Naive B cell (primary cell): ENCODE data around the gene RPTOR. TPM values are rescaled to one million over a fixed set of nuclear protein-coding genes. Genes with fewer than 3 reads are reported as not detected.

Experiments used
- ATAC-seq, 2 donors: fragments of 150-1000 bp; cut with Tn5 transposase; 2 replicates each; pipeline ENCODE4 v1.10.0; 2021; ENCODE audit warnings: low read depth in 2 of 2, mild to moderate bottlenecking in 2 of 2, moderate library complexity in 2 of 2
- DNase-seq: peaks from one replicate; pipeline ENCODE4 v3.0.0; 2022
- H3K27ac Mint-ChIP-seq, 6 donors: one replicate each; pipeline ENCODE4 v1.8.0; 2020 to 2022; ENCODE audit warnings: mild to moderate bottlenecking in 6 of 6, mixed read lengths in 6 of 6, moderate library complexity in 5 of 6, inconsistent platforms in 2 of 6
- H3K27me3 Mint-ChIP-seq, 3 donors: one replicate each; pipeline ENCODE4 v1.8.0; 2021 to 2022; ENCODE audit warnings: mixed read lengths in 3 of 3, mild to moderate bottlenecking in 1 of 3
- H3K36me3 Mint-ChIP-seq, 2 donors: one replicate each; pipeline ENCODE4 v1.8.0; 2020 to 2022; ENCODE audit warnings: mixed read lengths in 2 of 2, inconsistent platforms in 1 of 2, mild to moderate bottlenecking in 1 of 2
- H3K4me1 Mint-ChIP-seq, 3 donors: one replicate each; pipeline ENCODE4 v1.8.0; 2020 to 2022; ENCODE audit warnings: mixed read lengths in 3 of 3, inconsistent platforms in 1 of 3, mild to moderate bottlenecking in 1 of 3, moderate library complexity in 1 of 3
- H3K4me3 Mint-ChIP-seq, 8 donors: one replicate each; pipeline ENCODE4 v1.8.0; 2020 to 2022; ENCODE audit warnings: mild to moderate bottlenecking in 8 of 8, mixed read lengths in 8 of 8, moderate library complexity in 8 of 8, inconsistent platforms in 2 of 8
- H3K9me3 Mint-ChIP-seq, 7 donors: one replicate each; pipeline ENCODE4 v1.8.0; 2020 to 2022; ENCODE audit warnings: mixed read lengths in 7 of 7, mild to moderate bottlenecking in 5 of 7, inconsistent platforms in 2 of 7, moderate library complexity in 1 of 7
- polyA plus RNA-seq, 6 donors: library from polyadenylated mRNA; unstranded; fragments of 300-500 nt; fragmentation: Illumina TruSeq; gene quantifications; one replicate each; pipeline ENCODE4 v1.2.3, GENCODE V29; 2021; ENCODE audit warnings: low read depth in 6 of 6

RPTOR gene
- polyA plus RNA-seq, 6 donors from 2014 or later, result 5.5 to 13.9 (median 9.0) TPM

- peaks cover under 1 to 5% of the 10 kb centered on the region in 2 donors for H3K36me3 Mint-ChIP-seq
- no peak for ATAC-seq
- peaks cover 19 to 28% (median 22%) of the 10 kb centered on the region in 3 donors for H3K4me1 Mint-ChIP-seq
- peaks cover 0 to 1% (median 0%) of the 10 kb centered on the region in 7 donors for H3K9me3 Mint-ChIP-seq
- no peak overlapping the region for H3K4me3 Mint-ChIP-seq
- DNase-seq, result no peak
- H3K27me3 Mint-ChIP-seq, result no peaks in the 10 kb centered on the region
- peak overlapping the region in 2 of 6 donors; percentile 47 to 50 for H3K27ac Mint-ChIP-seq
Observed at GRCh38 chr17:80816241-80817103, 271.8 kb downstream of the RPTOR start.

GRCh38 chr17:80817321-80817845, 272.7 kb downstream of the RPTOR start:
- H3K27me3 Mint-ChIP-seq, result no peaks in the 10 kb centered on the region
- DNase-seq (no peak), ATAC-seq (no peak)
- peaks cover 10 to 19% (median 15%) of the 10 kb centered on the region in 3 donors for H3K4me1 Mint-ChIP-seq
- H3K27ac Mint-ChIP-seq, result peak overlapping the region in 1 of 6 donors; percentile 97
- H3K36me3 Mint-ChIP-seq, result peaks cover 9 to 10% of the 10 kb centered on the region in 2 donors
- peak overlapping the region in 1 of 8 donors; percentile 29 for H3K4me3 Mint-ChIP-seq
- peaks cover 0 to 1% (median 0%) of the 10 kb centered on the region in 7 donors for H3K9me3 Mint-ChIP-seq

- H3K36me3 Mint-ChIP-seq, result peaks cover 13 to 15% of the 10 kb centered on the region in 2 donors
- H3K27ac Mint-ChIP-seq, result peak overlapping the region in 1 of 6 donors; percentile 97
- no peak overlapping the region for H3K4me3 Mint-ChIP-seq
- H3K4me1 Mint-ChIP-seq, result peaks cover 6 to 16% (median 15%) of the 10 kb centered on the region in 3 donors
- H3K27me3 Mint-ChIP-seq, result no peaks in the 10 kb centered on the region
- DNase-seq (no peak), ATAC-seq (no peak)
- H3K9me3 Mint-ChIP-seq, result peaks cover 0 to 1% (median 0%) of the 10 kb centered on the region in 7 donors
Observed at GRCh38 chr17:80817861-80818260, 273.2 kb downstream of the RPTOR start.

GRCh38 chr17:80818871-80819270, 274.2 kb downstream of the RPTOR start:
- H3K9me3 Mint-ChIP-seq, result peaks cover 0 to 1% (median 0%) of the 10 kb centered on the region in 7 donors
- ATAC-seq (no peak), DNase-seq (no peak)
- no peak overlapping the region for H3K4me3 Mint-ChIP-seq
- peak overlapping the region in 1 of 6 donors; percentile 20 for H3K27ac Mint-ChIP-seq
- H3K27me3 Mint-ChIP-seq, result no peaks in the 10 kb centered on the region
- H3K36me3 Mint-ChIP-seq, result peaks cover 20 to 25% of the 10 kb centered on the region in 2 donors
- H3K4me1 Mint-ChIP-seq, result peaks cover 3 to 16% (median 15%) of the 10 kb centered on the region in 3 donors

GRCh38 chr17:80819422-80820164, 275.0 kb downstream of the RPTOR start:
- no peak for DNase-seq
- Mint-ChIP-seq H3K4me1 (peaks cover 3 to 15% (median 15%) of the 10 kb centered on the region in 3 donors), H3K27me3 (no peaks in the 10 kb centered on the region), H3K9me3 (peaks cover 0 to 1% (median 0%) of the 10 kb centered on the region in 7 donors), H3K27ac (no peak overlapping the region), H3K4me3 (peak overlapping the region in 1 of 8 donors; percentile 34), H3K36me3 (peaks cover 20 to 25% of the 10 kb centered on the region in 2 donors)
- no peak for ATAC-seq

GRCh38 chr17:80820331-80820730, 275.7 kb downstream of the RPTOR start:
- H3K9me3 Mint-ChIP-seq, result peaks cover 0 to 1% (median 0%) of the 10 kb centered on the region in 7 donors
- H3K27me3 Mint-ChIP-seq, result no peaks in the 10 kb centered on the region
- no peak overlapping the region for H3K27ac Mint-ChIP-seq
- H3K4me3 Mint-ChIP-seq, result no peak overlapping the region
- DNase-seq (no peak), ATAC-seq (no peak)
- peaks cover 0 to 9% (median 8%) of the 10 kb centered on the region in 3 donors for H3K4me1 Mint-ChIP-seq
- H3K36me3 Mint-ChIP-seq, result peaks cover 20 to 25% of the 10 kb centered on the region in 2 donors

GRCh38 chr17:80821546-80821945, 276.9 kb downstream of the RPTOR start:
- no peak overlapping the region for H3K4me3 Mint-ChIP-seq
- ATAC-seq, result no peak
- peaks cover 20 to 25% of the 10 kb centered on the region in 2 donors for H3K36me3 Mint-ChIP-seq
- peaks cover 0 to 1% (median 0%) of the 10 kb centered on the region in 7 donors for H3K9me3 Mint-ChIP-seq
- no peaks in the 10 kb centered on the region for H3K27me3 Mint-ChIP-seq
- no peak overlapping the region for H3K27ac Mint-ChIP-seq
- peaks cover 0 to 7% (median 4%) of the 10 kb centered on the region in 3 donors for H3K4me1 Mint-ChIP-seq
- DNase-seq, result no peak

- Mint-ChIP-seq H3K36me3 (peaks cover 20 to 25% of the 10 kb centered on the region in 2 donors), H3K27me3 (no peaks in the 10 kb centered on the region), H3K4me3 (peak overlapping the region in 1 of 8 donors; percentile 31), H3K9me3 (peaks cover 0 to 1% (median 0%) of the 10 kb centered on the region in 7 donors), H3K4me1 (peaks cover 6 to 7% (median 7%) of the 10 kb centered on the region in 3 donors), H3K27ac (no peak overlapping the region)
- ATAC-seq (no peak), DNase-seq (no peak)
Observed at GRCh38 chr17:80822021-80822699, 277.5 kb downstream of the RPTOR start.

GRCh38 chr17:80822700-80823410, 278.2 kb downstream of the RPTOR start:
- Mint-ChIP-seq H3K27me3 (no peaks in the 10 kb centered on the region), H3K4me3 (peak overlapping the region in 1 of 8 donors; percentile 31), H3K36me3 (peaks cover 20 to 25% of the 10 kb centered on the region in 2 donors), H3K9me3 (no peaks in the 10 kb centered on the region), H3K4me1 (peaks cover 7 to 13% (median 7%) of the 10 kb centered on the region in 3 donors), H3K27ac (peak overlapping the region in 1 of 6 donors; percentile 20)
- DNase-seq (no peak), ATAC-seq (no peak)

GRCh38 chr17:80824549-80825470, 280.2 kb downstream of the RPTOR start:
- no peak overlapping the region for H3K4me3 Mint-ChIP-seq
- no peaks in the 10 kb centered on the region for H3K9me3 Mint-ChIP-seq
- H3K4me1 Mint-ChIP-seq, result peaks cover 0 to 13% (median 7%) of the 10 kb centered on the region in 3 donors
- no peaks in the 10 kb centered on the region for H3K27me3 Mint-ChIP-seq
- H3K27ac Mint-ChIP-seq, result no peak overlapping the region
- DNase-seq, result no peak
- H3K36me3 Mint-ChIP-seq, result peaks cover 20 to 25% of the 10 kb centered on the region in 2 donors
- no peak for ATAC-seq

- Mint-ChIP-seq H3K4me3 (no peak overlapping the region), H3K4me1 (peaks cover 0 to 14% (median 13%) of the 10 kb centered on the region in 3 donors), H3K27ac (no peak overlapping the region), H3K27me3 (no peaks in the 10 kb centered on the region), H3K9me3 (no peaks in the 10 kb centered on the region), H3K36me3 (peaks cover 20 to 25% of the 10 kb centered on the region in 2 donors)
- ATAC-seq, result no peak
- no peak for DNase-seq
Observed at GRCh38 chr17:80825471-80826345, 281.1 kb downstream of the RPTOR start.
